SW480 (cell line): ENCODE results near the gene GFM1.

Source experiments
- DNase-seq: peaks from one replicate; pipeline ENCODE4 v3.0.0-alpha.2; 2016; ENCODE audit warnings: low spot score

GFM1 gene

GRCh38 chr3:158644345-158644908 is at the start of gene GFM1:
GFM1 (plus strand) TSS chr3:158644527; CDS start chr3:158644635, 108 bp downstream.
- peak; percentile 98 for DNase-seq

GRCh38 chr3:158600787-158601186 is 43.5 kb upstream of the GFM1 start:
- no peak for DNase-seq

GRCh38 chr3:158602227-158602626 is 42.1 kb upstream of the GFM1 start:
- no peak for DNase-seq

- DNase-seq: no peak
Observed at GRCh38 chr3:158617982-158618875, 26.1 kb upstream of the GFM1 start.

- no peak for DNase-seq
Observed at GRCh38 chr3:158625881-158626280, 18.4 kb upstream of the GFM1 start.

GRCh38 chr3:158631981-158632380 is 12.3 kb upstream of the GFM1 start:
- DNase-seq: no peak

- no peak for DNase-seq
Observed at GRCh38 chr3:158640646-158641045, 3.7 kb upstream of the GFM1 start.

GRCh38 chr3:158642005-158642404 is 2.3 kb upstream of the GFM1 start:
- DNase-seq: no peak

GRCh38 chr3:158642474-158643210 is 1.7 kb upstream of the GFM1 start:
- no peak for DNase-seq

GRCh38 chr3:158649791-158650190 is 5.5 kb downstream of the GFM1 start:
- DNase-seq: peak; percentile 79

- no peak for DNase-seq
Observed at GRCh38 chr3:158651192-158651591, 6.9 kb downstream of the GFM1 start.

GRCh38 chr3:158652463-158652862 is 8.1 kb downstream of the GFM1 start:
- DNase-seq: no peak

- no peak for DNase-seq
Observed at GRCh38 chr3:158658889-158659288, 14.6 kb downstream of the GFM1 start.

- DNase-seq: peak; percentile 30
Observed at GRCh38 chr3:158659454-158660237, 15.3 kb downstream of the GFM1 start.

- DNase-seq: no peak
Observed at GRCh38 chr3:158660711-158661110, 16.4 kb downstream of the GFM1 start.

GRCh38 chr3:158663246-158663645 is 18.9 kb downstream of the GFM1 start:
- no peak for DNase-seq

GRCh38 chr3:158663832-158664231 is 19.5 kb downstream of the GFM1 start:
- DNase-seq: no peak

GRCh38 chr3:158666416-158666815 is 22.1 kb downstream of the GFM1 start:
- no peak for DNase-seq

GRCh38 chr3:158668506-158668905 is 24.2 kb downstream of the GFM1 start:
- no peak for DNase-seq

GRCh38 chr3:158671821-158672214 is 27.5 kb downstream of the GFM1 start:
- no peak for DNase-seq

GRCh38 chr3:158672215-158673176 is 28.2 kb downstream of the GFM1 start, which contains the start of gene LXN:
LXN (minus strand) TSS chr3:158672648; CDS start chr3:158672478, 170 bp downstream.
- DNase-seq: no peak
